HS-27A (cell line): Measurements from ENCODE around the gene VEZT.
"Not testable (repeated sequence)": the region's sequence is repeated elsewhere in the genome, so short reads cannot be mapped to it uniquely, and the experiment has no call there.

Source experiments
- DNase-seq: peaks from one replicate; pipeline ENCODE4 v3.0.0-alpha.2; 2012; ENCODE audit warnings: low read depth, missing footprints

The VEZT gene

GRCh38 chr12:95257541-95257940, 39.9 kb downstream of the VEZT start:
- no peak for DNase-seq

GRCh38 chr12:95258151-95258550, 40.5 kb downstream of the VEZT start:
- DNase-seq: no peak

- DNase-seq: no peak
Measured at GRCh38 chr12:95258803-95259202, 41.2 kb downstream of the VEZT start.

GRCh38 chr12:95259368-95259767, 41.8 kb downstream of the VEZT start:
- DNase-seq: no peak

GRCh38 chr12:95261109-95261508, 43.5 kb downstream of the VEZT start:
- no peak for DNase-seq

- no peak for DNase-seq
Measured at GRCh38 chr12:95262808-95263207, 45.2 kb downstream of the VEZT start.

- DNase-seq: no peak
Measured at GRCh38 chr12:95265765-95266164, 48.2 kb downstream of the VEZT start.

- DNase-seq: no peak
Measured at GRCh38 chr12:95266254-95266653, 48.6 kb downstream of the VEZT start.

- DNase-seq: no peak
Measured at GRCh38 chr12:95269892-95270291, 52.3 kb downstream of the VEZT start.

GRCh38 chr12:95271465-95271864, 53.9 kb downstream of the VEZT start:
- no peak for DNase-seq

- no peak for DNase-seq
Measured at GRCh38 chr12:95277139-95277538, 59.5 kb downstream of the VEZT start.

- no peak for DNase-seq
Measured at GRCh38 chr12:95279856-95280255, 62.2 kb downstream of the VEZT start.

GRCh38 chr12:95282266-95282665, 64.7 kb downstream of the VEZT start:
- DNase-seq: no peak

GRCh38 chr12:95283371-95283770, 65.8 kb downstream of the VEZT start:
- DNase-seq: no peak

GRCh38 chr12:95286713-95287112, 69.1 kb downstream of the VEZT start:
- no peak for DNase-seq

- no peak for DNase-seq
Measured at GRCh38 chr12:95291501-95291900, 73.9 kb downstream of the VEZT start.

- DNase-seq: no peak
Measured at GRCh38 chr12:95298916-95299315, 81.3 kb downstream of the VEZT start.

- no peak for DNase-seq
Measured at GRCh38 chr12:95300286-95300685, 82.7 kb downstream of the VEZT start.

- DNase-seq: no peak
Measured at GRCh38 chr12:95303476-95303875, 85.9 kb downstream of the VEZT start.

- DNase-seq: peak; percentile 47
Measured at GRCh38 chr12:95304673-95305198, 87.1 kb downstream of the VEZT start.

- DNase-seq: no peak
Measured at GRCh38 chr12:95312656-95313055, 95.0 kb downstream of the VEZT start.

GRCh38 chr12:95314756-95315155, 97.1 kb downstream of the VEZT start:
- DNase-seq: not testable (repeated sequence)

- DNase-seq: no peak
Measured at GRCh38 chr12:95316798-95317197, 99.2 kb downstream of the VEZT start.

- DNase-seq: no peak
Measured at GRCh38 chr12:95318071-95318545, 100.5 kb downstream of the VEZT start.
